Caco-2 (cell line): ENCODE measurements around the gene RPS27L. TPM values are rescaled to one million over a fixed set of nuclear protein-coding genes. Genes with fewer than 3 reads are reported as not detected.

Experiments
- BruUV-seq: library from RNA; stranded (reverse); fragments of 400-500 nt; replicated peaks from 2 replicates; lab custom pipeline; 2021; lab: Mats Ljungman, UMichigan
- CTCF ChIA-PET: fragments of 300-600 bp; sonication (Branson Sonifier 250); formaldehyde crosslinking; loops from one replicate; lab custom pipeline; 2022; ENCODE audit warnings: antibody characterized with exemption; lab: Charles Lee
- POLR2A ChIA-PET: fragments of 300-600 bp; sonication (Branson Sonifier 250); formaldehyde crosslinking; loops from one replicate; lab custom pipeline; 2022; ENCODE audit warnings: antibody characterized with exemption; lab: Charles Lee
- DNase-seq, 2 experiments: peaks; one replicate each; pipeline versions ENCODE4 v3.0.0 to v3.0.0-alpha.2; 2020 to 2022
- H3K27me3 ChIP-seq: replicated peaks from 2 replicates; pipeline ENCODE4 v1.6.0; 2011; ENCODE audit warnings: low read length; ENCODE audit not compliant: control insufficient read depth, insufficient read depth
- H3K36me3 ChIP-seq: 2 replicates; pipeline ENCODE4 v1.5.1; 2011; ENCODE audit warnings: low read length; ENCODE audit not compliant: control insufficient read depth, insufficient read depth
- H3K4me1 ChIP-seq: fragments of 250-450 bp; sonication (Bioruptor Pico); 2 replicates; pipeline ENCODE4 v1.5.1; 2020; ENCODE audit warnings: mild to moderate bottlenecking
- H3K4me3 ChIP-seq: 2 replicates; pipeline ENCODE4 v1.5.1; 2011; ENCODE audit warnings: low read depth, mild to moderate bottlenecking, control low read depth, low read length
- H3K9me3 ChIP-seq: fragments of 250-450 bp; sonication (Bioruptor Pico); 2 replicates; pipeline ENCODE4 v1.5.1; 2020; ENCODE audit warnings: mild to moderate bottlenecking, moderate library complexity
- H3K27ac Mint-ChIP-seq: one replicate; pipeline ENCODE4 v1.8.0; 2022; ENCODE audit warnings: mixed read lengths; ENCODE audit not compliant: unreplicated experiment
- H3K27me3 Mint-ChIP-seq: one replicate; pipeline ENCODE4 v1.8.0; 2022; ENCODE audit warnings: mixed read lengths; ENCODE audit not compliant: insufficient read depth, unreplicated experiment
- H3K36me3 Mint-ChIP-seq: one replicate; pipeline ENCODE4 v1.8.0; 2022; ENCODE audit warnings: mild to moderate bottlenecking, mixed read lengths; ENCODE audit not compliant: insufficient read depth, unreplicated experiment
- H3K4me1 Mint-ChIP-seq: one replicate; pipeline ENCODE4 v1.8.0; 2022; ENCODE audit warnings: low read depth, mixed read lengths; ENCODE audit not compliant: unreplicated experiment
- H3K4me3 Mint-ChIP-seq: one replicate; pipeline ENCODE4 v1.8.0; 2022; ENCODE audit warnings: mild to moderate bottlenecking, moderate library complexity, mixed read lengths; ENCODE audit not compliant: unreplicated experiment
- H3K9me3 Mint-ChIP-seq: one replicate; pipeline ENCODE4 v1.8.0; 2022; ENCODE audit warnings: mixed read lengths; ENCODE audit not compliant: unreplicated experiment
- CTCF ChIP-seq, 2 experiments: fragments of 200-600 bp in 1 of 2; IDR thresholded peaks; 1 replicate in 1 of 2; 2 replicates in 1 of 2; pipeline versions ENCODE4 v1.5.1 to v1.8.0; 2011 to 2022; ENCODE audit warnings: antibody characterized with exemption in 1 of 2, control low read depth in 1 of 2, inconsistent platforms in 1 of 2, low read depth in 1 of 2, low read length in 1 of 2, mild to moderate bottlenecking in 1 of 2, moderate library complexity in 1 of 2; ENCODE audit not compliant: insufficient read depth in 1 of 2, severe bottlenecking in 1 of 2, unreplicated experiment in 1 of 2
- intact Hi-C: fragments of 100-400 bp; cut with micrococcal nuclease; formaldehyde crosslinking; loops from one replicate; pipeline ENCODE4 v1.10.0; 2022; ENCODE audit not compliant: unreplicated experiment
- total RNA-seq: library from RNA; stranded (reverse); gene quantifications from 2 replicates; pipeline ENCODE4 v1.2.3, GENCODE V29; 2022

The RPS27L gene
- total RNA-seq, 1 experiment from 2014 or later, result 73.0 TPM

- ChIA-PET POLR2A (no interaction called here), CTCF (no interaction called here)
- Histone ChIP-seq H3K27me3 (no peaks in the 10 kb centered on the region), H3K36me3 (no peaks in the 10 kb centered on the region), H3K4me1 (no peaks in the 10 kb centered on the region), H3K9me3 (no peaks in the 10 kb centered on the region), H3K4me3 (no peak overlapping the region)
- no peaks in the 10 kb centered on the region for H3K9me3 Mint-ChIP-seq
- H3K4me3 Mint-ChIP-seq, result no peak overlapping the region
- no peak for TF ChIP-seq CTCF (IDR thresholded peaks at IDR 0.05; ENCODE audit: insufficient read depth in 1 of 2, low read depth in 1 of 2, low read length in 1 of 2, severe bottlenecking in 1 of 2, unreplicated experiment in 1 of 2)
- intact Hi-C loops, result no loop called here
- BruUV-seq, result no TSS peak
- H3K27ac Mint-ChIP-seq, result no peak overlapping the region
- no peaks in the 10 kb centered on the region for H3K27me3 Mint-ChIP-seq
- H3K4me1 Mint-ChIP-seq, result no peaks in the 10 kb centered on the region
- no peak for DNase-seq
- no peaks in the 10 kb centered on the region for H3K36me3 Mint-ChIP-seq
Measured at GRCh38 chr15:63135804-63136203, 21.5 kb downstream of the RPS27L start.

GRCh38 chr15:63135281-63135680 is 22.0 kb downstream of the RPS27L start:
- no peaks in the 10 kb centered on the region for H3K27me3 ChIP-seq
- H3K36me3 Mint-ChIP-seq, result no peaks in the 10 kb centered on the region
- POLR2A ChIA-PET, result no interaction called here
- no peaks in the 10 kb centered on the region for H3K4me1 ChIP-seq
- DNase-seq, result no peak
- H3K27ac Mint-ChIP-seq, result no peak overlapping the region
- H3K4me3 Mint-ChIP-seq, result no peak overlapping the region
- H3K4me3 ChIP-seq, result no peak overlapping the region
- no peaks in the 10 kb centered on the region for H3K9me3 Mint-ChIP-seq
- intact Hi-C loops, result no loop called here
- H3K27me3 Mint-ChIP-seq, result no peaks in the 10 kb centered on the region
- H3K36me3 ChIP-seq, result no peaks in the 10 kb centered on the region
- CTCF ChIA-PET, result no interaction called here
- no peak for TF ChIP-seq CTCF (IDR thresholded peaks at IDR 0.05; ENCODE audit: insufficient read depth in 1 of 2, low read depth in 1 of 2, low read length in 1 of 2, severe bottlenecking in 1 of 2, unreplicated experiment in 1 of 2)
- BruUV-seq, result no TSS peak
- H3K4me1 Mint-ChIP-seq, result no peaks in the 10 kb centered on the region
- H3K9me3 ChIP-seq, result no peaks in the 10 kb centered on the region

GRCh38 chr15:63134245-63134985 is 22.9 kb downstream of the RPS27L start:
- intact Hi-C loops, result no loop called here
- no TSS peak for BruUV-seq
- no peaks in the 10 kb centered on the region for H3K4me1 ChIP-seq
- ChIA-PET POLR2A (no interaction called here), CTCF (no interaction called here)
- Mint-ChIP-seq H3K27ac (no peak overlapping the region), H3K9me3 (no peaks in the 10 kb centered on the region), H3K36me3 (no peaks in the 10 kb centered on the region), H3K4me3 (no peak overlapping the region), H3K4me1 (no peaks in the 10 kb centered on the region), H3K27me3 (no peaks in the 10 kb centered on the region)
- no peak for DNase-seq
- H3K4me3 ChIP-seq, result no peak overlapping the region
- TF ChIP-seq CTCF (IDR thresholded peaks at IDR 0.05; ENCODE audit: insufficient read depth in 1 of 2, low read depth in 1 of 2, low read length in 1 of 2, severe bottlenecking in 1 of 2, unreplicated experiment in 1 of 2), result no peak
- no peaks in the 10 kb centered on the region for H3K36me3 ChIP-seq
- no peaks in the 10 kb centered on the region for H3K27me3 ChIP-seq
- no peaks in the 10 kb centered on the region for H3K9me3 ChIP-seq
